Mesendoderm (in vitro differentiated cells): Measurements from ENCODE around the gene NOC2L. TPM values are rescaled to one million over a fixed set of nuclear protein-coding genes. Genes with fewer than 3 reads are reported as not detected.
"Not testable (repeated sequence)": the region's sequence is repeated elsewhere in the genome, so short reads cannot be mapped to it uniquely, and the experiment has no call there.

Experiments used
- DNase-seq: peaks from one replicate; pipeline ENCODE4 v3.0.0; 2013
- H2AK5ac ChIP-seq: 2 replicates; pipeline ENCODE4 v1.6.1; 2013; ENCODE audit warnings: low read length, inconsistent platforms
- H2BK120ac ChIP-seq: 2 replicates; pipeline ENCODE4 v1.6.1; 2013; ENCODE audit warnings: low read depth, mild to moderate bottlenecking, low read length, moderate library complexity, mixed read lengths
- H2BK15ac ChIP-seq: replicated peaks from 2 replicates; pipeline ENCODE4 v1.6.1; 2013; ENCODE audit warnings: low read depth, mild to moderate bottlenecking, moderate library complexity
- H2BK5ac ChIP-seq: 2 replicates; pipeline ENCODE4 v1.6.1; 2013; ENCODE audit warnings: low read length, inconsistent platforms
- H3K18ac ChIP-seq: 2 replicates; pipeline ENCODE4 v1.6.1; 2013; ENCODE audit warnings: mild to moderate bottlenecking, low read length, mixed read lengths
- H3K23ac ChIP-seq: one replicate; pipeline ENCODE4 v1.6.1; 2013; ENCODE audit warnings: low read length
- H3K27ac ChIP-seq: 2 replicates; pipeline ENCODE4 v1.5.1; 2013; ENCODE audit warnings: low read depth, mild to moderate bottlenecking, inconsistent platforms, low read length, moderate library complexity
- H3K27me3 ChIP-seq: 2 replicates; pipeline ENCODE4 v1.6.1; 2013; ENCODE audit warnings: low read length, control low read depth, mild to moderate bottlenecking, inconsistent platforms; ENCODE audit not compliant: insufficient read depth, poor library complexity
- H3K36me3 ChIP-seq: 2 replicates; pipeline ENCODE4 v1.6.1; 2013; ENCODE audit warnings: low read length, inconsistent platforms; ENCODE audit not compliant: control insufficient read depth, insufficient read depth
- H3K4ac ChIP-seq: one replicate; pipeline ENCODE4 v1.6.1; 2013; ENCODE audit warnings: low read depth, mild to moderate bottlenecking, low read length, moderate library complexity
- H3K4me1 ChIP-seq: 2 replicates; pipeline ENCODE4 v1.6.1; 2013; ENCODE audit warnings: low read depth, low read length, inconsistent platforms; ENCODE audit not compliant: control insufficient read depth
- H3K4me2 ChIP-seq: 2 replicates; pipeline ENCODE4 v1.6.1; 2013; ENCODE audit warnings: low read length
- H3K4me3 ChIP-seq: 2 replicates; pipeline ENCODE4 v1.5.1; 2013; ENCODE audit warnings: mild to moderate bottlenecking, low read length
- H3K56ac ChIP-seq: one replicate; pipeline ENCODE4 v1.6.1; 2013; ENCODE audit warnings: low read length
- H3K79me1 ChIP-seq: 2 replicates; pipeline ENCODE4 v1.6.1; 2013; ENCODE audit warnings: low read length, inconsistent platforms
- H3K79me2 ChIP-seq: 2 replicates; pipeline ENCODE4 v1.6.1; 2013; ENCODE audit warnings: mild to moderate bottlenecking, low read length; ENCODE audit not compliant: control insufficient read depth, insufficient read depth
- H3K9ac ChIP-seq: 2 replicates; pipeline ENCODE4 v1.6.1; 2013; ENCODE audit warnings: low read length, inconsistent platforms
- H4K5ac ChIP-seq: one replicate; pipeline ENCODE4 v1.6.1; 2013; ENCODE audit warnings: low read length
- H4K8ac ChIP-seq: one replicate; pipeline ENCODE4 v1.6.1; 2013; ENCODE audit warnings: low read depth, mild to moderate bottlenecking, control low read depth, low read length, moderate library complexity
- WGBS: extraction: QIAGEN DNeasy Blood & Tissue Kit; methylation state at CpG from one replicate; pipeline ENCODE4 v1.1.7; 2013; ENCODE audit warnings: low lambda C conversion rate, missing lambda C conversion rate; ENCODE audit not compliant: insufficient coverage; ENCODE audit errors: extremely low coverage; 5-methylcytosine and 5-hydroxymethylcytosine counted together
- small RNA-seq: library from polyadenylated mRNA; stranded (forward); fragments of <200 nt; extraction: miRNeasy Mini kit (QIAGEN cat#:217004); gene quantifications from one replicate; pipeline ENCODE3, GENCODE V24; 2013; ENCODE audit not compliant: insufficient read depth

The NOC2L gene

DNA sequence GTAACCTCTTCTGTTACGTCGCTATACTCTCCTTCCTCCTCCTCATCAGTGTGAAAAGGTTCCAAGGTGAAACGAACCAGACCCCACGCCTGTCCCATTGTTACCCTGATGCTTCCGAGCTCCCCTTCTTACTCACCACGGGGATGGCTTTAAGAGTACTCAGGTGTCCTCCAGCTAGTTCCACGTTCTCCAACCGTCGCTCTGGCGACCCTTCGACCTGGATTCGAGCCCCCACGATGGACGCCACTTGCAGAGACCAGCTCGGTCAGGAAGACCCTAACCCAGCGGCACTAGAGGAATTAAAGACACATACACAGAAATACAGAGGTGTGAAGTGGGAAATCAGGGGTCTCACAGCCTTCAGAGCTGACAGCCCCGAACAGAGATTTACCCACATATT lies 61.1 kb downstream of the NOC2L start:
- H3K27ac ChIP-seq, DNase-seq, H3K4me2 ChIP-seq, H4K8ac ChIP-seq, H3K9ac ChIP-seq, H2BK15ac ChIP-seq, H3K4me1 ChIP-seq, H2BK120ac ChIP-seq, H3K79me2 ChIP-seq, H4K5ac ChIP-seq, H2BK5ac ChIP-seq, H2AK5ac ChIP-seq, H3K23ac ChIP-seq, H3K18ac ChIP-seq, H3K36me3 ChIP-seq, H3K56ac ChIP-seq, H3K27me3 ChIP-seq, H3K4ac ChIP-seq, H3K4me3 ChIP-seq, H3K79me1 ChIP-seq: not testable (repeated sequence)
- WGBS = no CpG with 5 or more reads among the region's 17 CpGs

DNA sequence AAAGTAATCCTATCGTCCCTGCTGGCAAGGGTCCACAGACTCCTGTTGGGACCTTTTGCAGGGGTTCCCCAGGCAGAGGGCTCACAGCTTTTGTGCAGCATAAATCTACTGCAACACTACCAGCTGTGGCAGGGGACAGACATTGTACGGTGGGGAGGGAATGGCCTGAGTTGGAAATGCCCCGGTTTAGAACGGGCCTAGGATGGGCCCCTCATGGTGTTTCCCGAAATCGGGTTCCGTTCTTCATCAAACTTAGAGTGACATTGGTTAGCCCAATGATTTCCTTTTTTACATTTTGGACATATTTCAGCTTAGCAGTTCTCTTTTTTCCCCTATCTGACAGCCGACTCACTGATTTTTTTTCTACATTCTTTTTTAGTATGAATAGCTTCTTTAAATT lies 61.8 kb downstream of the NOC2L start:
- H2BK120ac ChIP-seq = no peak overlapping the region
- H3K4me2 ChIP-seq = no peak overlapping the region
- no peak overlapping the region for H3K18ac ChIP-seq
- no peak overlapping the region for H3K9ac ChIP-seq
- H4K5ac ChIP-seq = no peak overlapping the region
- H2BK5ac ChIP-seq = no peak overlapping the region
- no peaks in the 10 kb centered on the region for H3K79me1 ChIP-seq
- H3K56ac ChIP-seq = no peak overlapping the region
- no peaks in the 10 kb centered on the region for H3K27me3 ChIP-seq
- no peak overlapping the region for H3K4me3 ChIP-seq
- no peak overlapping the region for H3K27ac ChIP-seq
- no peak overlapping the region for H3K4ac ChIP-seq
- no CpG with 5 or more reads among the region's 8 CpGs for WGBS
- H3K36me3 ChIP-seq = no peaks in the 10 kb centered on the region
- no peaks in the 10 kb centered on the region for H3K4me1 ChIP-seq
- no peaks in the 10 kb centered on the region for H3K79me2 ChIP-seq
- DNase-seq = no peak
- H4K8ac ChIP-seq = no peak overlapping the region
- H2BK15ac ChIP-seq = no peak overlapping the region
- H3K23ac ChIP-seq = no peak overlapping the region
- no peak overlapping the region for H2AK5ac ChIP-seq

Small RNA genes lying within 50 kb of the gene (small RNA-seq; reads per million reads assigned to genes)
- gene AL645608.3 = not detected
- not detected for gene AL645608.4
